Activated CD4-positive, alpha-beta memory T cell treated with anti-CD3 and anti-CD28 coated beads for 36 hours (primary cell): Measurements from ENCODE around the gene PLAAT3. TPM values are rescaled to one million over a fixed set of nuclear protein-coding genes. Genes with fewer than 3 reads are reported as not detected.
"Not testable (repeated sequence)": the region's sequence is repeated elsewhere in the genome, so short reads cannot be mapped to it uniquely, and the experiment has no call there.

ENCODE experiments used
- CTCF ChIA-PET: fragments of 350-600 bp; sonication (Branson Sonifier 250); formaldehyde crosslinking; loops from one replicate; lab custom pipeline; 2021; ENCODE audit warnings: antibody characterized with exemption, inconsistent platforms; lab: Charles Lee
- POLR2A ChIA-PET: fragments of 350-600 bp; sonication (Branson Sonifier 250); formaldehyde crosslinking; loops from one replicate; lab custom pipeline; 2021; ENCODE audit warnings: antibody characterized with exemption; lab: Charles Lee
- DNase-seq: peaks from one replicate; pipeline ENCODE4 v3.0.0-alpha.2; 2020
- H3K27ac Mint-ChIP-seq: one replicate; pipeline ENCODE4 v1.8.0; 2021; ENCODE audit warnings: mixed read lengths
- H3K27me3 Mint-ChIP-seq: one replicate; pipeline ENCODE4 v1.8.0; 2021; ENCODE audit warnings: mixed read lengths
- H3K36me3 Mint-ChIP-seq: one replicate; pipeline ENCODE4 v1.8.0; 2021; ENCODE audit warnings: mixed read lengths
- H3K4me1 Mint-ChIP-seq: one replicate; pipeline ENCODE4 v1.8.0; 2021; ENCODE audit warnings: low read depth, mixed read lengths
- H3K4me3 Mint-ChIP-seq: one replicate; pipeline ENCODE4 v1.8.0; 2021; ENCODE audit warnings: mild to moderate bottlenecking, mixed read lengths
- H3K9me3 Mint-ChIP-seq: one replicate; pipeline ENCODE4 v1.8.0; 2021; ENCODE audit warnings: mixed read lengths
- intact Hi-C: fragments of 100-400 bp; cut with micrococcal nuclease; formaldehyde crosslinking; loops from one replicate; pipeline ENCODE4 v1.15.1; 2023
- total RNA-seq, 2 experiments: library from RNA; stranded (reverse); gene quantifications; one replicate each; pipeline ENCODE4 v1.2.3, GENCODE V29; 2021

Gene PLAAT3
- total RNA-seq, 2 experiments from 2014 or later = 10.3 to 10.4 TPM

DNA sequence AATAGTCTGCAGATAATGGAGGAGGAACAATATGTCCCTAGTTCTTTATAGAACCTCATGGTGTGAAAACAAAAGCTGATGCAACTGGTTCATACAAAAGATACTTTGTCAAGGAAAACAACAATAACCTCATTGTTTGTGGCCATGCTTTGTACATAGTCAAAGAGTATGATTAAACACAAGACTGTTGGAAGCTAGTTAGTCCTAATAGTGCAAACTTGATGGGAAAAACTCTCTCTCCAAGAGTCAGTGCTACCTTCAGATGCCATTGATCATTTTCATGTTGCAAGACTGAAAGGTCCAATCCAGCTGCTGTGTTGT lies 30.9 kb downstream of the PLAAT3 start:
- H3K27ac Mint-ChIP-seq = no peak overlapping the region
- ChIA-PET POLR2A (no interaction called here), CTCF (interaction anchor here (0.6 to 1.1 kb wide), 4 partner anchors 9 to 103 kb away, joined by 3 to 4 read pairs (median 3); no protein-coding TSS in a partner anchor)
- H3K9me3 Mint-ChIP-seq = peaks cover 28% of the 10 kb centered on the region
- intact Hi-C loops = no loop called here
- H3K27me3 Mint-ChIP-seq = no peaks in the 10 kb centered on the region
- peaks cover 25% of the 10 kb centered on the region for H3K36me3 Mint-ChIP-seq
- no peak overlapping the region for H3K4me3 Mint-ChIP-seq
- H3K4me1 Mint-ChIP-seq = peaks cover 11% of the 10 kb centered on the region
- DNase-seq = no peak

DNA sequence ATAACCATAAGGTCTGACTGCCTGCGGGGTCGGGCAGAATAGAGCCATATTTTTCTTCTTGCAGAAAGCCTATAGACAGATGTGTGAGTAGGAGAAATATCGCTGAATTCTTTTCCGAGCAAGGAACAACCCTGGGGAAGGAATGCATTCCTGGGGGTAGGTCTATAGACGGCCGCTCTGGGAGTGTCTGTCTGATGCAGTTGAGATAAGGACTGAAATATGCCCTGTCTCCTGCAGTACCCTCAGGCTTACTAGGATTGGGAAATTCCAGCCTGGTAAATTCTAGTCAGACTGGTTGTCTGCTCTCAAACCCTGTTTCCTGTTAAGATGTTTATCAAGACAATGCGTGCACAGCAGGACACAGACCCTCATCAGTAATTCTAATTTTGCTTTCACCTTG lies 33.0 kb downstream of the PLAAT3 start:
- POLR2A ChIA-PET, DNase-seq, H3K27me3 Mint-ChIP-seq, H3K27ac Mint-ChIP-seq, H3K4me3 Mint-ChIP-seq, intact Hi-C loops, CTCF ChIA-PET: not testable (repeated sequence)
- Mint-ChIP-seq H3K36me3 (peaks cover 22% of the 10 kb centered on the region), H3K9me3 (peaks cover 28% of the 10 kb centered on the region), H3K4me1 (peaks cover 11% of the 10 kb centered on the region)

DNA sequence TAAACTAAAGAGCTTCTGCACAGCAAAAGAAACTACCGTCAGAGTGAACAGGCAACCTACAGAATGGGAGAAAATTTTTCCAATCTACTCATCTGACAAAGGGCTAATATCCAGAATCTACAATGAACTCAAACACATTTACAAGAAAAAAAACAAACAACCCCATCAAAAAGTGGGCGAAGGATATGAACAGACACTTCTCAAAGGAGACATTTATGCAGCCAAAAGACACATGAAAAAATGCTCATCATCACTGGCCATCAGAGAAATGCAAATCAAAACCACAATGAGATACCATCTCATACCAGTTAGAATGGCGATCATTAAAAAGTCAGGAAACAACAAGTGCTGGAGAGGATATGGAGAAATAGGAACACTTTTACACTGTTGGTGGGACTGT lies 35.4 kb downstream of the PLAAT3 start:
- CTCF ChIA-PET, POLR2A ChIA-PET, H3K27me3 Mint-ChIP-seq, H3K27ac Mint-ChIP-seq, intact Hi-C loops, H3K4me3 Mint-ChIP-seq, DNase-seq: not testable (repeated sequence)
- Mint-ChIP-seq H3K9me3 (peaks cover 28% of the 10 kb centered on the region), H3K4me1 (peaks cover 25% of the 10 kb centered on the region), H3K36me3 (peaks cover 22% of the 10 kb centered on the region)

DNA sequence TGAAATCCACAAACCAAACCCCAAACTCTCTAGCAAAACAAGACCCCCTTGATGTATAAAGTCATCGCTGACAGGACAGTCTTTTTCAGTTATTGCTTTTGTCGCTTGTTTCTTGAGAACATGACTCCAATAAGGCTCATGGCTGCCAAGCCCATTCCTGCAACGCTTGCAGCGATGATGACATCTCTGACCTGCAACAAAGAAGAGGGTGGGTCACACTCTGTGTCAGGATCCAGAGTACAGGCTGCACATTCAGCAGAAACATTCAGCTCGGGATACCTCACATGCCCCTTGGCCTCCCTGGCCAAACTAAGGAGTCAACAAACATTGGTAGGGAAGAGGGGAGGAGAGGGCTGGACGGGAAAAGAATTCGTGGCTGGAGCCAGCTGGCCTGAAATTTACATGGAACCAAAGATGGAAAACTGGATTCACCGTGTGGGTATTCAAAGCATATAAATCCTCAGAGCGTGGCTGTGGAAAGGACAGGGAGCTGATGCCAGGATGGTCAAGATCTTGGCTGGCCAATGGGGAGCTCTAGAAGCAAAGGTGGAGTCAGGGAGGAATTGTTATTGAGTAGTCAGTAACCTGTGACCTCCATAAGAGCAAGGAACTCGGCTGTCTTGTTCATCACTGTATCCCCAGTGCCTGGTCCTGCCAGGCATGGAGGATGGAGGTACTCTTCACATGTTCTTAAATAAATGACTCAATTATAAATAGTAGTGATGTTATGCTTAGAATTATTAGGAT lies 39.2 kb downstream of the PLAAT3 start:
- Mint-ChIP-seq H3K9me3 (peaks cover 6% of the 10 kb centered on the region), H3K4me1 (peaks cover 16% of the 10 kb centered on the region), H3K4me3 (peak overlapping the region; percentile 66), H3K27me3 (no peaks in the 10 kb centered on the region), H3K27ac (peak overlapping the region; percentile 58), H3K36me3 (peaks cover 7% of the 10 kb centered on the region)
- intact Hi-C loops = no loop called here
- ChIA-PET CTCF (interaction anchor here (0.6 to 2.8 kb wide), 4 partner anchors 32 to 96 kb away, joined by 3 to 9 read pairs (median 3); no protein-coding TSS in a partner anchor), POLR2A (interaction anchor here (0.6 to 1.5 kb wide), 2 partner anchors 37 to 39 kb away, joined by 3 read pairs; partner anchors contain the start of gene PLAAT4)
- DNase-seq = no peak

DNA sequence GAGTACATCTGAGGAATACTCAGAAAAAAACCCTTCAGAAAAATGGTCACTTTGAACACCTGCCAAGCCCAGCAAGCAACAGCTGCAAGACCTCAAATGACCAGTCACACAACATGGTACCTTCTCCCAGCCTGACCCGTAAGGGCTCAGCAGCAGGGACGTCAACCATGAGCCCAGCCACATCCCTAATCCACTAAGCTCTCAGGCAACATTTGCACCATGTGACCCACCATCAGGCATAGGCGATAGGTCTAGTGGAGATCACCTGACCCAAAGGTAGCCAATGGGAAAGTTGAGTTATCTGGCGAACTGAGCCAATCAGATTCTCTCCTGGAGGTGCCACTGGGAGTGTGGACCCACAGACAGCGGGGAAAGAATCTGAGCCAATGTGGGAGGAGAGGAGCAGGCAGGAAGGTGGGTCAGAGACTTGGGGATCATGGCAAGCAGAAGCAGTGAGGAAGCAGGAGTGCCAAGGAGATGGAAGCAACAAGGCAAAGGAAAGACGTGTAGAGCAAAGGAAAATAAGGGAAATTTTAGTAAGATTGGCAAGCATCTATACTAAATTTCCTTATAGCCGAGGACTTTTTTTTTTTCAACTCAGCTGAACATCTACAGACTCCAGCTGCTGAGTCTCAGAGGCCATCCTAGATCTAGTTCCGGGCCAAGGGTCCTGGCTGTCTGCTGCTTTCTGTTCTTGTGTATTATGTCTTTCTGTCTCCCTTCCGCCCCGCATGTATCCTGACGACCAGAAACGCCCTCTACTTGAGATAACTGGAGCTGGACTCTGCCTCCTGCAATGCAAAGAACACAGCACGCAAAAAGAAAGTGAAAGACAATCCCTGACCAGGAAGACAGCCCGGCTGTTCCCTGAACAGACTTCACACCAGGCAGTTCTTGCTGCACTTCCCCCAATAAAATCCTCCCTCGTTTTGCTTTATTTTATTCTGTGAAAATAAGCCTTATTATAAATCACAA lies 40.1 kb downstream of the PLAAT3 start:
- Mint-ChIP-seq H3K9me3 (peaks cover 3% of the 10 kb centered on the region), H3K4me3 (peak overlapping the region; percentile 66), H3K4me1 (peaks cover 19% of the 10 kb centered on the region), H3K36me3 (peaks cover 3% of the 10 kb centered on the region), H3K27ac (peak overlapping the region; percentile 58), H3K27me3 (no peaks in the 10 kb centered on the region)
- DNase-seq = peak; percentile 55
- CTCF ChIA-PET = interaction anchor here (0.9 to 1.0 kb wide), 2 partner anchors 61 to 95 kb away, joined by 3 read pairs; no protein-coding TSS in a partner anchor
- intact Hi-C loops = no loop called here
- POLR2A ChIA-PET = interaction anchor here (0.6 to 1.5 kb wide), 2 partner anchors 38 kb away, joined by 3 read pairs; partner anchors contain the start of gene PLAAT4

DNA sequence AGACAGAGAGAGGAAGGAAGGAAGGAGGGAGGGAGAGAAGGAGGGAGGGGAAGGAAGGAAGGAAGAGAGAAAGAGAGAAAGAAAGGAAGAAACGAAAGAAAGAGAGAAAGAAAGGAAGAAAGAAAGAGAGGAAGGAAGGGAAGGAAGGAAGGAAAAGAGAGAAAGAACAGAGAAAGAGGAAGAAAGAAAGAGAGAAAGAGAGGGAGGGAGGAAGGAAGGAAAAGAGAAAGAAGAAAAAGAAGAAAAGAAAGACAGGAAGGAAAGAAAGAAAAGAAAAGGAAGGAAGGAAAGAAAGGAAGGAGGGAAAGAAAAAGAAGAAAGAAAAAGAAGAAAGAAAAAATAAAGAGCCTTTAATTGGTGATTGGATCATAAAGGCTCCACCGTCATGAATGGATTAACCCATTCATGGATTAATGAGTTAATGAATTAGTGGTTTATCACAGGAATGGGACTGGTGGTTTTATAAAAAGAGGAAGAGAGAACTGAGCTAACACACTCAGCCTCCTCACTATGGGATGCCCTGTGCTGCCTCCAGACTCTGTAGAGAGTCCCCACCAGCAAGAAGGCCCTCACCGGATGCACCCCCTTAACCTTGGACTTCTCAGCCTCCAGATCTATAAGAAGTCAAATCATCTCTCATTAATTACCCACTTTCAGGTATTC lies 42.1 kb downstream of the PLAAT3 start:
- Mint-ChIP-seq H3K27me3 (no peaks in the 10 kb centered on the region), H3K4me1 (peaks cover 33% of the 10 kb centered on the region), H3K4me3 (no peak overlapping the region), H3K27ac (no peak overlapping the region), H3K36me3 (no peaks in the 10 kb centered on the region), H3K9me3 (no peaks in the 10 kb centered on the region)
- intact Hi-C loops = no loop called here
- CTCF ChIA-PET = no interaction called here
- POLR2A ChIA-PET = no interaction called here
- DNase-seq = no peak

DNA sequence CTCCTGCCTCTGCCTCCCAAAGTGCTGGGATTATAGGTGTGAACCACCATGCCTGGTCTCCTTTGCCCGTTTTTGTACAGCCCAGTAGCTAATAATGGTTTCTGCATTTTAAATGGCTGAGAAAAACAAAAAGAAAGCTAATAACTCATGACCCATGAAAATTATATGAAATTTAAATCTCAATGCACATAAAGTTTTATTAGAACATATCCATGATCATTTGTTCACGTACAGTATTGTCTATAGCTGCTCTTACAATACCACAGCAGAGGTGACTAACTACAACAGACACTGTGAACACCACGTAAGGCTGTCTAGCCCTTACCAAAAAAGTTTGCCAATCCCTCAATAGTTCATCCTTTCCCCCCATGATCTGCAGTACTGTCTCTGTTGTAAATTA lies 44.7 kb downstream of the PLAAT3 start:
- no peak overlapping the region for H3K4me3 Mint-ChIP-seq
- intact Hi-C loops = no loop called here
- H3K4me1 Mint-ChIP-seq = peaks cover 46% of the 10 kb centered on the region
- DNase-seq = no peak
- no peaks in the 10 kb centered on the region for H3K27me3 Mint-ChIP-seq
- no peak overlapping the region for H3K27ac Mint-ChIP-seq
- CTCF ChIA-PET = interaction anchor here (1.0 kb wide), 1 partner anchor 66 kb away, joined by 3 read pairs; no protein-coding TSS in a partner anchor
- H3K36me3 Mint-ChIP-seq = no peaks in the 10 kb centered on the region
- no peaks in the 10 kb centered on the region for H3K9me3 Mint-ChIP-seq
- POLR2A ChIA-PET = no interaction called here

DNA sequence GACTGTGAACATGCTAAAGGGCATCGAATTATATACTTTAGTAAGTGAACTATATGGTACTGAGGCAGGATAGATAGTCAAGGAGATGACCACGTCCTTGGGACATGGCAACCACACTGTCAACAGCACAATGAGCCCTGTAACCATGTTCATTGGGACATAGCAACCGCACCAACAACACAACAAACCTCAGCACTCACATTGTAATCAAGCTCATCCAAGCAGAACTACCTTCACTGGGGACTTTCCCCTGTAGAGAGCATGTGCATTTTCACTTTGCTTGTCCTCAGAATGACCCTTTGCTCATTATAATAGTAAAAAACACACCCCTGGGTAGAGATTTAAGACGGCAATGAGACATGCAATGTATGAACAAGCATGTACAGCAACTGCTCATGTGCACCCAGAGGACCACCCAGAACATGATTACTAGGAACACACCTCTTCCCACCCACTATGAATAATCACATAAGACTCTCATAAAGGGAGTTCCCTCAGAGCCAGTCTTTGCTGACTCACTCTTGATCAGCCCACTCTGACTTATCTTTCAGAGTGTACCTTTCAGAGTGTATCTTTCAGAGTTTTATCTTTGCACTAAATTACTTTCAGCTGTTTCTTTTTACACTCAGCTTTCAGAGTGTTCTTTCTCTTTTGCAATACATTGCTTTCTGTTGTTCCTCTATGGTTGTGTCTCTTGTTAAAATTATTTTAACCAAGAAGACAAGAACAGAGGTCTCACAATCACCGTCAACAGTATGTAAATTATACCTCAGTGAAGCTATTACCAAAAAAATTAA lies 47.0 kb downstream of the PLAAT3 start:
- H3K4me3 Mint-ChIP-seq = peak overlapping the region; percentile 52
- intact Hi-C loops = loop anchor here (1.0 to 2.0 kb wide), 8 partner anchors 14 to 407 kb away; partner anchors contain the start of genes COX8A, PLAAT3 and PLAAT5
- H3K9me3 Mint-ChIP-seq = no peaks in the 10 kb centered on the region
- POLR2A ChIA-PET = interaction anchor here (1.0 to 2.4 kb wide), 7 partner anchors 13 to 123 kb away, joined by 3 to 22 read pairs (median 7); partner anchors contain the start of gene PLAAT4
- H3K27me3 Mint-ChIP-seq = no peaks in the 10 kb centered on the region
- CTCF ChIA-PET = interaction anchor here (0.6 to 1.8 kb wide), 7 partner anchors 10 to 88 kb away, joined by 3 to 8 read pairs (median 3); partner anchors contain the start of gene PLAAT4
- peak; percentile 75 for DNase-seq
- no peaks in the 10 kb centered on the region for H3K36me3 Mint-ChIP-seq
- peaks cover 53% of the 10 kb centered on the region for H3K4me1 Mint-ChIP-seq
- peak overlapping the region; percentile 86 for H3K27ac Mint-ChIP-seq

DNA sequence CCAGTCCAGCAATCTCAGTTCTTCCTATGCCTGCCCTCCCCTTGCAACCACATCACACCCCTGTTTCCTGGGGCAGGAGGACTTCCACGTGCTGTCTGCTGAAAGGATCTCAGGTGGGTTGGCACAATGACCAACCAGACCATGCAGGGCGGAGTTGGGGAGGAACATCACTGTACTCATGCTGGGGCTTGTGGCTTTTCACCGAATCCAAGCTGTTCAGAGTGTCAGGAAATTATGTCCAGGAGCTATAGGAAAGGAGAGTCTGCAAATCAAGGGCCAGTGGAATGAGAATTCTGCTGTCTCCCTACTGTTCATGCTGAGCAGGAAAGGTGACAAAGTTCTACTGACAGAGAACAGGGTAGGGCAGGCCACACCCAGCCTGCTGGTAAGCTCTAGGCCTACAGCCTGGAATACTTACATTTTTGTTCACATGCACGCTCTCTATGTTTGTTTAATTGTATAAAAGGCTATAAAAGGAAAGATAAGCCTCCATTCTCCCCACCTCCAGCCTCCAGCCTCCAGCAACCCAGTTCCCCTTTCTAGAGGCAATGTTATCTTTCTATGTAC lies 49.4 kb downstream of the PLAAT3 start:
- Mint-ChIP-seq H3K36me3 (no peaks in the 10 kb centered on the region), H3K4me3 (no peak overlapping the region), H3K27ac (peak overlapping the region; percentile 3), H3K27me3 (no peaks in the 10 kb centered on the region), H3K9me3 (no peaks in the 10 kb centered on the region), H3K4me1 (peaks cover 67% of the 10 kb centered on the region)
- intact Hi-C loops = no loop called here
- ChIA-PET POLR2A (interaction anchor here (1.0 to 1.8 kb wide), 3 partner anchors 12 to 28 kb away, joined by 3 to 20 read pairs (median 5); partner anchors contain the start of gene PLAAT4), CTCF (interaction anchor here (0.6 to 2.9 kb wide), 2 partner anchors 85 to 385 kb away, joined by 3 to 11 read pairs; no protein-coding TSS in a partner anchor)
- no peak for DNase-seq

DNA sequence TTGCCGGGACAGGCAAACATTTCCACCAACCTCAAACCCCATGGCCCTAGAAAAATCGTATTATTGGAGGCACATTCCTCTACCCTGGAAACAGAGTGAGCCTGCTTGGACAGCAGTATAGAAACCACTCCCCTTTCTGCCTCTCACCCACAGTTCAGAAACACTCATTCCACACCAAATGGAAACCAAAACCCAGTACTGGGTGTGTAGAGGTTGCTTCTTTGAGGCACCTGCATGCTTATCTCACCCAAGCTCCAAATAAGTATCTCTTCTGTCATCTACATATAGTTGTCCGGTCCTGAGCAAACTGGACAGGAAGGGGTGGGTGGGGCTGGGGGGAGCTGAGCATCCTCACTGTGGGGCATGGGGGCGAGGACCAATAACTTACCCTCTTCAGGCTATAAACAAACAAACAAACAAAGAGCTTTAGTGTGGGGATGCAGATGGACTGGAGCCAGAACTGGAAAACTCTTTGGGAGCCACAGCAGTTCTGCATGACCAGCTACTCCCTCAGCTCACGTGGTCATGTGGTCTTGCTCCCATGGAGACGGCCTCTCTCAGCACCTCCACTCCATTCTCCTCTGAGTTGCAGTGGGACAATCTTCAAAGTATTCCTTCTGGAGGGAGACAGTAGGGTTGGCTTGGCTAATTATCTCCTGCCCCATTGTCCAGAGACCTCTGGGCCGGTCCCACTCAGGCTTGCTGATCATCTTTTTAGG lies 50.0 kb downstream of the PLAAT3 start:
- no peak overlapping the region for H3K4me3 Mint-ChIP-seq
- DNase-seq = peak; percentile 48
- H3K27me3 Mint-ChIP-seq = no peaks in the 10 kb centered on the region
- POLR2A ChIA-PET = interaction anchor here (1.0 to 1.8 kb wide), 2 partner anchors 11 to 27 kb away, joined by 5 to 20 read pairs; partner anchors contain the start of gene PLAAT4
- no peak overlapping the region for H3K27ac Mint-ChIP-seq
- no peaks in the 10 kb centered on the region for H3K9me3 Mint-ChIP-seq
- H3K4me1 Mint-ChIP-seq = peaks cover 65% of the 10 kb centered on the region
- no peaks in the 10 kb centered on the region for H3K36me3 Mint-ChIP-seq
- intact Hi-C loops = no loop called here
- CTCF ChIA-PET = interaction anchor here (0.6 to 2.9 kb wide), 2 partner anchors 85 to 386 kb away, joined by 3 to 11 read pairs; no protein-coding TSS in a partner anchor
